ENCODE measurements around the gene SLCO3A1. TPM values are rescaled to one million over a fixed set of nuclear protein-coding genes. Genes with fewer than 3 reads are reported as not detected.

SLCO3A1 gene
- total RNA-seq, 2 experiments from 2014 or later = 29.5 to 30.4 TPM

DNA sequence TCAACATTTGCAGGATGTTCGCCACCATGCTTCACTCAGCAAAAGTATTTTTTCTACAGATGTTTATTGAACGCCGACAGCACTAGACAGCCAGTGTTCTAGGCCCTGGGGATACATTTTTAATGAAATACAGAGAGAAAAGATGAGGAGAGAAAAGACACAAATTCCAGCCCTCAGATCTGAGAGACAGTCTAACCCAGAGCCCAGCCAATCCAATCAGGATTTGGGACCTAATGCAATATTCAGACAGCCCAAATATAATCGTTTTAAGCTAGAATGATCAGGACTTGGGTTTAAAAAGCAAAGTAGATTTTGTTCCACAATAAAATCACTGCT, 174.8 kb downstream of the SLCO3A1 start:
- Histone ChIP-seq H3K36me3 (ENCODE audit: insufficient read depth, low read length) (no peaks in the 10 kb centered on the region), H3K27ac (ENCODE audit: low read depth in 1 of 2, low read length in 2 of 2) (no peak overlapping the region), H3K4me3 (ENCODE audit: low read length) (no peak overlapping the region), H3K9me3 (ENCODE audit: control insufficient read depth in 1 of 2, insufficient read depth in 1 of 2, low read length in 2 of 2) (no peaks in the 10 kb centered on the region), H3K27me3 (ENCODE audit: control insufficient read depth in 1 of 2, insufficient read depth in 2 of 2, low read length in 2 of 2) (no peaks in the 10 kb centered on the region), H3K4me1 (ENCODE audit: insufficient read depth, low read length) (peaks cover 9% of the 10 kb centered on the region)
- Mint-ChIP-seq H3K4me3 (no peak overlapping the region), H3K36me3 (ENCODE audit: low read depth) (no peaks in the 10 kb centered on the region), H3K27ac (no peak overlapping the region), H3K4me1 (ENCODE audit: low read depth) (peaks cover 30% of the 10 kb centered on the region), H3K9me3 (no peaks in the 10 kb centered on the region), H3K27me3 (no peaks in the 10 kb centered on the region)
- intact Hi-C loops (cut with DNase I, micrococcal nuclease) = no loop called here
- ATAC-seq (ENCODE audit: poor library complexity) (no peak), DNase-seq (no peak)
- TF ChIP-seq, protein P1, sequence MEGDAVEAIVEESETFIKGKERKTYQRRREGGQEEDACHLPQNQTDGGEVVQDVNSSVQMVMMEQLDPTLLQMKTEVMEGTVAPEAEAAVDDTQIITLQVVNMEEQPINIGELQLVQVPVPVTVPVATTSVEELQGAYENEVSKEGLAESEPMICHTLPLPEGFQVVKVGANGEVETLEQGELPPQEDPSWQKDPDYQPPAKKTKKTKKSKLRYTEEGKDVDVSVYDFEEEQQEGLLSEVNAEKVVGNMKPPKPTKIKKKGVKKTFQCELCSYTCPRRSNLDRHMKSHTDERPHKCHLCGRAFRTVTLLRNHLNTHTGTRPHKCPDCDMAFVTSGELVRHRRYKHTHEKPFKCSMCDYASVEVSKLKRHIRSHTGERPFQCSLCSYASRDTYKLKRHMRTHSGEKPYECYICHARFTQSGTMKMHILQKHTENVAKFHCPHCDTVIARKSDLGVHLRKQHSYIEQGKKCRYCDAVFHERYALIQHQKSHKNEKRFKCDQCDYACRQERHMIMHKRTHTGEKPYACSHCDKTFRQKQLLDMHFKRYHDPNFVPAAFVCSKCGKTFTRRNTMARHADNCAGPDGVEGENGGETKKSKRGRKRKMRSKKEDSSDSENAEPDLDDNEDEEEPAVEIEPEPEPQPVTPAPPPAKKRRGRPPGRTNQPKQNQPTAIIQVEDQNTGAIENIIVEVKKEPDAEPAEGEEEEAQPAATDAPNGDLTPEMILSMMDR (IDR thresholded peaks at IDR 0.05) = no peak
- CTCF ChIA-PET = no interaction called here
- POLR2A ChIA-PET = no interaction called here

DNA sequence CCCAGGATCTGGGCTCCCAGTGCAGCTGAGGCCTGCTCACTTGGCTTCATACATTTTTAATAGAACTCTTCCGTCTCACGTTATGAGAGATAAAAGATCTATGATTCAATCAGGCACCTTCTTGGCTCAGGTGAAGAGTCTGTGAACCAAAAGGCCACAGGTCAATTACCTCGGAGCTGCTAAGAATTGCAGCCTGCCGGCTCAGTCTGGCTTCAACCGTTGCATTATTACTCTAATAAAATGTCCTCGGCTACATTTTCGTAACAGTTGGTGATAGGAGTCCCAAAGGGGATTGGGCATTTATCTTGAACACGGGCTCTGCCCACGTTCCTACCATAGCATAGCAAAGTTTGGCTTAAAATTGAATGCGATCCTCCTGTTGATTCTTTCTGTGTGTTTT, 176.3 kb downstream of the SLCO3A1 start:
- ATAC-seq (ENCODE audit: poor library complexity) (no peak), DNase-seq (no peak)
- Mint-ChIP-seq H3K27me3 (no peaks in the 10 kb centered on the region), H3K4me1 (ENCODE audit: low read depth) (peaks cover 40% of the 10 kb centered on the region), H3K4me3 (no peak overlapping the region), H3K9me3 (no peaks in the 10 kb centered on the region), H3K27ac (no peak overlapping the region), H3K36me3 (ENCODE audit: low read depth) (no peaks in the 10 kb centered on the region)
- Histone ChIP-seq H3K4me1 (ENCODE audit: insufficient read depth, low read length) (peaks cover 15% of the 10 kb centered on the region), H3K4me3 (ENCODE audit: low read length) (no peak overlapping the region), H3K27ac (ENCODE audit: low read depth in 1 of 2, low read length in 2 of 2) (no peak overlapping the region), H3K9me3 (ENCODE audit: control insufficient read depth in 1 of 2, insufficient read depth in 1 of 2, low read length in 2 of 2) (no peaks in the 10 kb centered on the region), H3K27me3 (ENCODE audit: control insufficient read depth in 1 of 2, insufficient read depth in 2 of 2, low read length in 2 of 2) (no peaks in the 10 kb centered on the region), H3K36me3 (ENCODE audit: insufficient read depth, low read length) (no peaks in the 10 kb centered on the region)
- intact Hi-C loops (cut with DNase I, micrococcal nuclease) = no loop called here
- POLR2A ChIA-PET = no interaction called here
- TF ChIP-seq, protein P1 (IDR thresholded peaks at IDR 0.05) = no peak
- CTCF ChIA-PET = no interaction called here

DNA sequence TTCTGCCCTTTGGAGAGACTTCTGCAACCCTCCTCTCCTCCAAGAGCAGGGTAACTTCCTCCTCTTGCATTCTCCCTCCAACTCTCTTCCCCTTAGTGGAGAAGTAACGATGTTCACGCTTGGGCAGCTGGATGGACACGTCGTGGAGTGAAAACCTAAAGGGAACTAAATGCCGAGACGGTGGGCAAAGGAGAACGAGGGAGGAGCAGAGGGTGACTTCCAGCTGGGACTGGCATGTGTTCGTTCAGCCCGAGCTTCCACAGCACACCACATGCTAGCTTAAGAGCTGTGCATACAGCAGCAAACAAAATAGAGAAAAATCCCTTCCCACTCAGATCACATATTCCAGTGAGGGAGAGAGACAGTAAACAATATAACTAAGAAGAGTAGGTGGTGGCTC, 179.8 kb downstream of the SLCO3A1 start:
- intact Hi-C loops (cut with DNase I, micrococcal nuclease) = no loop called here
- ChIA-PET CTCF (no interaction called here), POLR2A (no interaction called here)
- Histone ChIP-seq H3K36me3 (ENCODE audit: insufficient read depth, low read length) (no peaks in the 10 kb centered on the region), H3K4me3 (ENCODE audit: low read length) (no peak overlapping the region), H3K4me1 (ENCODE audit: insufficient read depth, low read length) (peaks cover 19% of the 10 kb centered on the region), H3K9me3 (ENCODE audit: control insufficient read depth in 1 of 2, insufficient read depth in 1 of 2, low read length in 2 of 2) (no peaks in the 10 kb centered on the region), H3K27ac (ENCODE audit: low read depth in 1 of 2, low read length in 2 of 2) (no peak overlapping the region), H3K27me3 (ENCODE audit: control insufficient read depth in 1 of 2, insufficient read depth in 2 of 2, low read length in 2 of 2) (no peaks in the 10 kb centered on the region)
- TF ChIP-seq, protein P1 (IDR thresholded peaks at IDR 0.05) = no peak
- H3K27me3 Mint-ChIP-seq = no peaks in the 10 kb centered on the region
- no peak overlapping the region for H3K4me3 Mint-ChIP-seq
- no peaks in the 10 kb centered on the region for H3K36me3 Mint-ChIP-seq (ENCODE audit: low read depth)
- DNase-seq = no peak
- H3K27ac Mint-ChIP-seq = no peak overlapping the region
- no peak for ATAC-seq (ENCODE audit: poor library complexity)
- H3K4me1 Mint-ChIP-seq (ENCODE audit: low read depth) = peaks cover 44% of the 10 kb centered on the region
- peaks cover 3% of the 10 kb centered on the region for H3K9me3 Mint-ChIP-seq

Measured in CD4-positive, alpha-beta T cell (primary cell).